Measurements from ENCODE around the gene MED13L. TPM values are rescaled to one million over a fixed set of nuclear protein-coding genes. Genes with fewer than 3 reads are reported as not detected.

Gene MED13L
- polyA plus RNA-seq, 1 donor (not counting 4 experiments of a cell fraction or from before 2014, with no cell fraction given) = 31.7 TPM

DNA sequence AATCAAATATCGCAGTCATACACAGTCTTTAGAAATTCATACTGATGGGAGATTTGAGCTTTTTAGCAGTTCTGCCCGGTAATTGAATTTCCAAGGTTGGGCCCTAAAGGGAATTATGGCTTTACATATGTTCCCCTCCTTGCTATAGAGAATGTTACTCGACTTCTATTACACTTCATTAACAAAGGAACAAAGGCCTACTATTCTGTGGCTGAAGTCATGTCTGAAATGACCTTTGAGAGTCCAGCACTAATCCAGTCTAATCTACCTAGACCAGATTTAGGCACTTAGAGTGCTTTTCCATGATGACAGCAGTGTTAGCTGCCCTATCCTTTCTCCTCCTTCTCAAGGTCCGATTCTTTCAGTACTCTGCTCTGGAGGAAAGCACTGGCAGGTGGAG is 305.3 kb downstream of the MED13L start:
- no peaks in the 10 kb centered on the region for H3K27me3 ChIP-seq (ENCODE audit: control insufficient read depth, extremely low read depth, insufficient read depth, low read length)
- TF ChIP-seq, protein P1, sequence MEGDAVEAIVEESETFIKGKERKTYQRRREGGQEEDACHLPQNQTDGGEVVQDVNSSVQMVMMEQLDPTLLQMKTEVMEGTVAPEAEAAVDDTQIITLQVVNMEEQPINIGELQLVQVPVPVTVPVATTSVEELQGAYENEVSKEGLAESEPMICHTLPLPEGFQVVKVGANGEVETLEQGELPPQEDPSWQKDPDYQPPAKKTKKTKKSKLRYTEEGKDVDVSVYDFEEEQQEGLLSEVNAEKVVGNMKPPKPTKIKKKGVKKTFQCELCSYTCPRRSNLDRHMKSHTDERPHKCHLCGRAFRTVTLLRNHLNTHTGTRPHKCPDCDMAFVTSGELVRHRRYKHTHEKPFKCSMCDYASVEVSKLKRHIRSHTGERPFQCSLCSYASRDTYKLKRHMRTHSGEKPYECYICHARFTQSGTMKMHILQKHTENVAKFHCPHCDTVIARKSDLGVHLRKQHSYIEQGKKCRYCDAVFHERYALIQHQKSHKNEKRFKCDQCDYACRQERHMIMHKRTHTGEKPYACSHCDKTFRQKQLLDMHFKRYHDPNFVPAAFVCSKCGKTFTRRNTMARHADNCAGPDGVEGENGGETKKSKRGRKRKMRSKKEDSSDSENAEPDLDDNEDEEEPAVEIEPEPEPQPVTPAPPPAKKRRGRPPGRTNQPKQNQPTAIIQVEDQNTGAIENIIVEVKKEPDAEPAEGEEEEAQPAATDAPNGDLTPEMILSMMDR (optimal IDR thresholded peaks at IDR 0.05 in 1 of 3, IDR thresholded peaks at IDR 0.05 in 1 of 3, conservative IDR thresholded peaks at IDR 0.05 in 1 of 3; ENCODE audit: extremely low read depth in 1 of 3, insufficient read depth in 2 of 3, low read length in 3 of 3) = no peak
- TF ChIP-seq EZH2 (IDR thresholded peaks at IDR 0.05; ENCODE audit: low read length) = no peak
- no peak overlapping the region for H2AFZ ChIP-seq (ENCODE audit: control insufficient read depth, low read length)
- H3K9me1 ChIP-seq (ENCODE audit: control insufficient read depth, extremely low read depth, insufficient read depth, low read length) = no peaks in the 10 kb centered on the region
- peaks cover 14 to 22% of the 10 kb centered on the region in 2 experiments for H3K36me3 ChIP-seq (ENCODE audit: control insufficient read depth in 2 of 2, extremely low read depth in 1 of 2, insufficient read depth in 2 of 2, low read length in 2 of 2)
- no peaks in the 10 kb centered on the region for H3K4me1 ChIP-seq (ENCODE audit: control insufficient read depth, extremely low read depth, insufficient read depth, low read length)
- no peaks in the 10 kb centered on the region for H3K79me2 ChIP-seq (ENCODE audit: control insufficient read depth, insufficient read depth, low read length)
- no peak overlapping the region for H3K9ac ChIP-seq (ENCODE audit: control insufficient read depth, extremely low read depth, insufficient read depth, low read length)
- dilution Hi-C loops (cut with MboI; ENCODE audit: extremely low pct_ligation_motif_present, low sequenced_read_pairs) = no loop called here
- no peak overlapping the region for H3K4me2 ChIP-seq (ENCODE audit: control insufficient read depth, extremely low read depth, insufficient read depth, low read depth, low read length)
- no peak overlapping the region for H3K4me3 ChIP-seq (ENCODE audit: control insufficient read depth in 2 of 3, extremely low read depth in 1 of 3, insufficient read depth in 2 of 3, low read depth in 1 of 3, low read length in 3 of 3)
- DNase-seq (ENCODE audit: low read depth, low spot score) (no peak), FAIRE-seq (no peak)
- no peaks in the 10 kb centered on the region for H4K20me1 ChIP-seq (ENCODE audit: control insufficient read depth, extremely low read depth, insufficient read depth, low read length)
- no peak overlapping the region for H3K27ac ChIP-seq (ENCODE audit: control insufficient read depth, insufficient read depth, low read length)
- H3K9me3 ChIP-seq (ENCODE audit: control insufficient read depth, low read depth, low read length) = no peaks in the 10 kb centered on the region

DNA sequence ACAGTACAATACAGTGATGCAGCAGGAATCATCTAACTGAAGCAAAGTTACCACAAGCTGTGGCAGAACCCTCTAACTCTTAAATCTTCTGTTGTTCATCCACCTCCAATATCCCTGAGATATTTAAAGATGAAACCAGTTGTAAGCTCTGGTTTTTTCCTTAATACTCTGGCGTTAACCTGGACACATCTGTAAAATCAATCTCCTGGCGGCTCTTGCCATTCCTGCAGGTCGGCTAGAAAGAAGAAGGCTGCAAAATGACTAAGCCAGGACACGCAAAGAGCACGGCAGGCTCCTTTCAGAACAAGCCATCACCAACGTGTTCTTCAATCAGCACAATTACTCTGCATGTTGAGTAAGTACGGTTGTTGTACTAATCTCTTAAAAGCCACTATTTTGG is 309.3 kb downstream of the MED13L start:
- no peak for DNase-seq (ENCODE audit: low read depth, low spot score)
- Histone ChIP-seq H3K9ac (ENCODE audit: control insufficient read depth, extremely low read depth, insufficient read depth, low read length) (no peak overlapping the region), H3K4me3 (ENCODE audit: control insufficient read depth in 2 of 3, extremely low read depth in 1 of 3, insufficient read depth in 2 of 3, low read depth in 1 of 3, low read length in 3 of 3) (no peak overlapping the region), H3K36me3 (ENCODE audit: control insufficient read depth in 2 of 2, extremely low read depth in 1 of 2, insufficient read depth in 2 of 2, low read length in 2 of 2) (peaks cover 16 to 21% of the 10 kb centered on the region in 2 experiments), H3K27me3 (ENCODE audit: control insufficient read depth, extremely low read depth, insufficient read depth, low read length) (no peaks in the 10 kb centered on the region), H3K79me2 (ENCODE audit: control insufficient read depth, insufficient read depth, low read length) (no peaks in the 10 kb centered on the region), H3K9me3 (ENCODE audit: control insufficient read depth, low read depth, low read length) (no peaks in the 10 kb centered on the region), H2AFZ (ENCODE audit: control insufficient read depth, low read length) (no peak overlapping the region), H4K20me1 (ENCODE audit: control insufficient read depth, extremely low read depth, insufficient read depth, low read length) (no peaks in the 10 kb centered on the region), H3K9me1 (ENCODE audit: control insufficient read depth, extremely low read depth, insufficient read depth, low read length) (no peaks in the 10 kb centered on the region), H3K4me1 (ENCODE audit: control insufficient read depth, extremely low read depth, insufficient read depth, low read length) (no peaks in the 10 kb centered on the region), H3K4me2 (ENCODE audit: control insufficient read depth, extremely low read depth, insufficient read depth, low read depth, low read length) (no peak overlapping the region), H3K27ac (ENCODE audit: control insufficient read depth, insufficient read depth, low read length) (no peak overlapping the region)
- FAIRE-seq = no peak
- TF ChIP-seq EZH2 (IDR thresholded peaks at IDR 0.05; ENCODE audit: low read length) = no peak
- TF ChIP-seq, protein P1 (optimal IDR thresholded peaks at IDR 0.05 in 1 of 3, IDR thresholded peaks at IDR 0.05 in 1 of 3, conservative IDR thresholded peaks at IDR 0.05 in 1 of 3; ENCODE audit: extremely low read depth in 1 of 3, insufficient read depth in 2 of 3, low read length in 3 of 3) = no peak
- dilution Hi-C loops (cut with MboI; ENCODE audit: extremely low pct_ligation_motif_present, low sequenced_read_pairs) = no loop called here

Data from keratinocyte (primary cell).